Transverse colon (tissue), 4 donors: ENCODE measurements around the gene SLC22A6. TPM values are rescaled to one million over a fixed set of nuclear protein-coding genes. Genes with fewer than 3 reads are reported as not detected.

Experiments used
- DNase-seq: peaks from one replicate; pipeline ENCODE4 v3.0.0-alpha.2; 2019
- H3K27ac ChIP-seq, 4 donors: fragments of 200-600 bp; sonication (generic); 2 replicates each; pipeline ENCODE4 v1.5.1; 2016 to 2018; ENCODE audit warnings: inconsistent platforms in 4 of 4
- H3K27me3 ChIP-seq: fragments of 200-600 bp; sonication (generic); 2 replicates; pipeline ENCODE4 v1.5.1; 2017; ENCODE audit warnings: inconsistent platforms
- H3K36me3 ChIP-seq, 4 donors: fragments of 200-600 bp; sonication (generic); 2 replicates each; pipeline ENCODE4 v1.5.1; 2017 to 2019; ENCODE audit warnings: inconsistent platforms in 4 of 4
- H3K4me1 ChIP-seq, 4 donors: fragments of 200-600 bp; sonication (generic); 2 replicates each; pipeline ENCODE4 v1.5.1; 2017 to 2020; ENCODE audit warnings: inconsistent platforms in 4 of 4
- H3K4me3 ChIP-seq, 4 donors: fragments of 200-600 bp; sonication (generic); 1 replicate in 1 of 4; 2 replicates in 3 of 4; pipeline versions ENCODE4 v1.5.1 to v1.6.1; 2017 to 2019; ENCODE audit warnings: inconsistent platforms in 4 of 4
- H3K9me3 ChIP-seq, 2 donors: fragments of 200-600 bp; sonication (generic); 2 replicates each; pipeline ENCODE4 v1.5.1; 2017 to 2019; ENCODE audit warnings: inconsistent platforms in 2 of 2
- CTCF ChIP-seq, 5 experiments: fragments of 200-600 bp in 3 of 5; fragments of 450-650 bp in 2 of 5; sonication (generic) in 3 of 5; IDR thresholded peaks; 1 replicate in 2 of 5; 2 replicates in 3 of 5; pipeline ENCODE4 v1.5.1; 2016 to 2017; ENCODE audit warnings: antibody characterized with exemption in 5 of 5, inconsistent platforms in 3 of 5, mild to moderate bottlenecking in 2 of 5, moderate library complexity in 1 of 5
- EP300 ChIP-seq: sonication (generic); formaldehyde crosslinking; IDR thresholded peaks from one replicate; pipeline ENCODE4 v1.6.1; 2017; ENCODE audit warnings: antibody characterized with exemption, low read depth
- POLR2A ChIP-seq: fragments of 450-650 bp; IDR thresholded peaks from one replicate; pipeline ENCODE4 v1.6.1; 2016; ENCODE audit warnings: antibody characterized with exemption, mild to moderate bottlenecking, moderate library complexity
- POLR2AphosphoS5 ChIP-seq, 3 donors: sonication (generic); formaldehyde crosslinking; IDR thresholded peaks; one replicate each; pipeline ENCODE4 v1.6.1; 2016; ENCODE audit warnings: antibody characterized with exemption in 3 of 3
- WGBS, 2 donors: methylation state at CpG; one replicate each; pipeline ENCODE4 v1.1.5; 2018; ENCODE audit warnings: low coverage in 1 of 2; 5-methylcytosine and 5-hydroxymethylcytosine counted together
- in situ Hi-C, 4 donors: fragments of 200-750 bp; cut with MboI; loops; one replicate each; pipeline versions ENCODE4 v1.15.0 to v1.15.1; 2017; ENCODE audit warnings: low sequenced_read_pairs in 3 of 4, low pct_ligation_motif_present in 1 of 4, low pct_unique_long_range_greater_than_20kb in 1 of 4
- intact Hi-C: fragments of 100-400 bp; cut with DNase I; formaldehyde crosslinking; loops from one replicate; pipeline ENCODE4 v1.15.1; 2023; ENCODE audit warnings: low total_unique reads
- total RNA-seq, 4 donors: library from RNA; depleted of rRNA; stranded (reverse); fragments of >200 nt; gene quantifications; one replicate each; pipeline ENCODE4 v1.1.0, GENCODE V29; 2016

Gene SLC22A6
- total RNA-seq, 4 donors from 2014 or later = not detected

- Histone ChIP-seq H3K36me3 (no peaks in the 10 kb centered on the region), H3K27me3 (no peaks in the 10 kb centered on the region), H3K27ac (no peak overlapping the region), H3K9me3 (no peaks in the 10 kb centered on the region), H3K4me3 (no peak overlapping the region), H3K4me1 (no peaks in the 10 kb centered on the region)
- TF ChIP-seq CTCF (IDR thresholded peaks at IDR 0.05) (no peak), POLR2A (no peak), POLR2AphosphoS5 (IDR thresholded peaks at IDR 0.05) (no peak), EP300 (no peak)
- DNase-seq = no peak
- in situ Hi-C loops (no loop called here), intact Hi-C loops (no loop called here)
- 27 to 80% methylated on average over 1 of the region's 1 CpG for WGBS, 2 donors
These were observed 4.5 kb downstream of the SLC22A6 start for GRCh38 chr11:62980133-62980760.

DNA sequence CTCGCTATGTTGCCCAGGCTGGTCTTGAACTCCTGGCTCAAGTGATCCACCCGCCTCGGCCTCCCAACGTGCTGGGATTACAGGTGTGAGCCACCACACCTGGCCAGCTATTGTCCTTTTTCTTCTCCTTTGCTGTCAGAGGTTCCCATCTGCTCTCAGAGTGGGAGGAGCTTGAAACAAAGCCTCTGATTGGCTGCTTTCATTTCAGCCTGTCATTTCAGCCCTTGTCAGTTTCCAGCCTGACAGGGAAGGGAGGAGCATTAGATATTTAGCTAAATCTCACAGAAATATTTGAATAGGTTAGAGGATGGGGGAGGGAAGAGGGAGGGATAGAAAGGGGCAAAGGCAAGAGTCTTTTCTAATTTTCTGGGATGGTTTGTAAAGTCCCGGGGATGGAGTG is 8.7 kb downstream of the SLC22A6 start:
- Histone ChIP-seq H3K36me3 (no peaks in the 10 kb centered on the region), H3K27me3 (peaks cover under 1% of the 10 kb centered on the region), H3K27ac (no peak overlapping the region), H3K4me1 (peaks cover 0 to 5% (median 2%) of the 10 kb centered on the region in 4 donors), H3K4me3 (no peak overlapping the region), H3K9me3 (no peaks in the 10 kb centered on the region)
- 74 to 80% methylated on average over 2 to 5 of the region's 5 CpGs for WGBS, 2 donors
- no peak for DNase-seq
- intact Hi-C loops = no loop called here
- in situ Hi-C loops = no loop called here
- no peak for TF ChIP-seq POLR2A
- no peak for TF ChIP-seq EP300
- no peak for TF ChIP-seq POLR2AphosphoS5 (IDR thresholded peaks at IDR 0.05)
- no peak for TF ChIP-seq CTCF (IDR thresholded peaks at IDR 0.05)

GRCh38 chr11:62974848-62975522 is 9.8 kb downstream of the SLC22A6 start:
- TF ChIP-seq CTCF (IDR thresholded peaks at IDR 0.05) (peak; percentile 43 to 74 (median 59)), POLR2A (no peak), POLR2AphosphoS5 (IDR thresholded peaks at IDR 0.05) (no peak), EP300 (no peak)
- DNase-seq = peak; percentile 85
- in situ Hi-C loops = no loop called here
- H3K4me1 ChIP-seq = peaks cover 0 to 5% (median 2%) of the 10 kb centered on the region in 4 donors
- intact Hi-C loops = no loop called here
- no peaks in the 10 kb centered on the region for H3K36me3 ChIP-seq
- no peak overlapping the region for H3K4me3 ChIP-seq
- H3K27ac ChIP-seq = no peak overlapping the region
- H3K9me3 ChIP-seq = no peaks in the 10 kb centered on the region
- WGBS, 2 donors = 20 to 33% methylated on average over 1 to 9 of the region's 9 CpGs
- peaks cover 10% of the 10 kb centered on the region for H3K27me3 ChIP-seq

GRCh38 chr11:62965574-62965973 is 19.2 kb downstream of the SLC22A6 start:
- Histone ChIP-seq H3K27ac (no peak overlapping the region), H3K9me3 (no peaks in the 10 kb centered on the region), H3K4me3 (no peak overlapping the region), H3K36me3 (no peaks in the 10 kb centered on the region), H3K27me3 (peaks cover 8% of the 10 kb centered on the region), H3K4me1 (no peaks in the 10 kb centered on the region)
- intact Hi-C loops = no loop called here
- in situ Hi-C loops = no loop called here
- DNase-seq = no peak
- TF ChIP-seq POLR2A (no peak), CTCF (IDR thresholded peaks at IDR 0.05) (no peak), EP300 (no peak), POLR2AphosphoS5 (IDR thresholded peaks at IDR 0.05) (no peak)
- 68% methylated on average over 2 of the region's 2 CpGs; no CpG with 5 or more reads in 1 of the 2 donors for WGBS, 2 donors
